Measurements from ENCODE around the gene DENND2A.

Gene DENND2A

GRCh38 chr7:140484479-140484878 lies 156.1 kb downstream of the DENND2A start:
- H3K4me3 Mint-ChIP-seq, result no peak overlapping the region
- peaks cover 1% of the 10 kb centered on the region for H3K4me1 Mint-ChIP-seq (ENCODE audit: low read depth)
- H3K27me3 Mint-ChIP-seq, result no peaks in the 10 kb centered on the region
- no peaks in the 10 kb centered on the region for H3K9me3 Mint-ChIP-seq (ENCODE audit: low read depth)
- H3K27ac Mint-ChIP-seq, result no peak overlapping the region
- H3K36me3 Mint-ChIP-seq, result no peaks in the 10 kb centered on the region

- no peaks in the 10 kb centered on the region for H3K27me3 Mint-ChIP-seq
- peak overlapping the region; percentile 99 for H3K4me3 Mint-ChIP-seq
- H3K27ac Mint-ChIP-seq, result peak overlapping the region; percentile 6
- H3K36me3 Mint-ChIP-seq, result no peaks in the 10 kb centered on the region
- peaks cover 29% of the 10 kb centered on the region for H3K4me1 Mint-ChIP-seq (ENCODE audit: low read depth)
- no peaks in the 10 kb centered on the region for H3K9me3 Mint-ChIP-seq (ENCODE audit: low read depth)
These were observed 160.9 kb downstream of the DENND2A start for GRCh38 chr7:140479739-140480084.

GRCh38 chr7:140479062-140479738 lies 161.4 kb downstream of the DENND2A start, which contains the start of gene MKRN1:
TSS of gene MKRN1 (minus strand) at chr7:140479505. CDS start at chr7:140479344, 161 bp downstream.
- Mint-ChIP-seq H3K27ac (peak within 1 kb of the TSS; percentile 96), H3K27me3 (no peaks in the 10 kb centered on the region), H3K4me1 (ENCODE audit: low read depth) (peaks cover 29% of the 10 kb centered on the region), H3K36me3 (no peaks in the 10 kb centered on the region), H3K4me3 (peak within 1 kb of the TSS; percentile 99), H3K9me3 (ENCODE audit: low read depth) (no peaks in the 10 kb centered on the region)

GRCh38 chr7:140478246-140479061 lies 162.2 kb downstream of the DENND2A start:
- Mint-ChIP-seq H3K27me3 (no peaks in the 10 kb centered on the region), H3K4me1 (ENCODE audit: low read depth) (peaks cover 29% of the 10 kb centered on the region), H3K4me3 (peak overlapping the region; percentile 95), H3K36me3 (no peaks in the 10 kb centered on the region), H3K9me3 (ENCODE audit: low read depth) (no peaks in the 10 kb centered on the region), H3K27ac (peak overlapping the region; percentile 86)

- Mint-ChIP-seq H3K36me3 (no peaks in the 10 kb centered on the region), H3K4me1 (ENCODE audit: low read depth) (peaks cover 37% of the 10 kb centered on the region), H3K4me3 (peak overlapping the region; percentile 95), H3K27me3 (no peaks in the 10 kb centered on the region), H3K9me3 (ENCODE audit: low read depth) (no peaks in the 10 kb centered on the region), H3K27ac (peak overlapping the region; percentile 86)
These were observed 163.8 kb downstream of the DENND2A start for GRCh38 chr7:140476698-140477261.

- Mint-ChIP-seq H3K4me1 (ENCODE audit: low read depth) (peaks cover 41% of the 10 kb centered on the region), H3K36me3 (no peaks in the 10 kb centered on the region), H3K9me3 (ENCODE audit: low read depth) (no peaks in the 10 kb centered on the region), H3K27ac (no peak overlapping the region), H3K4me3 (peak overlapping the region; percentile 68), H3K27me3 (no peaks in the 10 kb centered on the region)
These were observed 164.8 kb downstream of the DENND2A start for GRCh38 chr7:140475747-140476333.

All from activated naive CD8-positive, alpha-beta T cell (primary cell).